ENCODE results near the gene RIIAD1. TPM values are rescaled to one million over a fixed set of nuclear protein-coding genes. Genes with fewer than 3 reads are reported as not detected.

The RIIAD1 gene
- not detected in 2 replicates for total RNA-seq

GRCh38 chr1:151720974-151721787 is at the start of gene RIIAD1:
RIIAD1 (plus strand) TSS chr1:151721522; CDS start chr1:151721537, 15 bp downstream.

GRCh38 chr1:151716771-151717631 is 4.3 kb upstream of the RIIAD1 start, which contains the start of gene CELF3:
CELF3 (minus strand) TSS chr1:151716803; CDS start chr1:151716020, 783 bp downstream.

GRCh38 chr1:151762941-151763921 is 41.9 kb downstream of the RIIAD1 start, which contains the start of gene MRPL9:
MRPL9 (minus strand) TSS chr1:151763496; CDS start chr1:151763479, 17 bp downstream.

Small RNA genes within 50 kb of the gene (small RNA-seq; reads per million reads assigned to genes)
- gene RNU6-662P: not detected

Other genes with a start within 250 kb of the RIIAD1 start
- gene CGN, start 210.1 kb upstream of the RIIAD1 start, total RNA-seq: 0.12 TPM in 1 of 2 replicates, not detected in the other
- 14.8 and 24.7 TPM in 2 replicates for gene TUFT1, start 181.2 kb upstream of the RIIAD1 start, total RNA-seq
- 27.3 and 28.7 TPM in 2 replicates for gene SNX27, start 109.5 kb upstream of the RIIAD1 start, total RNA-seq
- not detected in 2 replicates for gene CELF3, start 4.7 kb upstream of the RIIAD1 start, total RNA-seq
- 55.8 and 56.3 TPM in 2 replicates for gene MRPL9, start 42.0 kb downstream of the RIIAD1 start, total RNA-seq
- gene TDRKH, start 69.0 kb downstream of the RIIAD1 start, total RNA-seq: 1.9 TPM in 2 replicates
- not detected in 2 replicates for gene LINGO4, start 83.9 kb downstream of the RIIAD1 start, total RNA-seq
- 0.12 TPM in 1 of 2 replicates, not detected in the other for gene RORC, start 110.3 kb downstream of the RIIAD1 start, total RNA-seq
- not detected in 2 replicates for gene C2CD4D, start 118.3 kb downstream of the RIIAD1 start, total RNA-seq
- not detected in 2 replicates for gene THEM5, start 132.2 kb downstream of the RIIAD1 start, total RNA-seq
- 11.4 and 11.7 TPM in 2 replicates for gene THEM4, start 188.0 kb downstream of the RIIAD1 start, total RNA-seq